HEK293 (cell line): ENCODE data around the gene ARHGAP33.

Experiments used
- CTCF ChIA-PET: fragments of 350-600 bp; formaldehyde crosslinking; extraction: SDS; loops from one replicate; lab custom pipeline; 2021; ENCODE audit warnings: antibody characterized with exemption; lab: Yijun Ruan, JAX
- POLR2A ChIA-PET: fragments of 300-600 bp; formaldehyde crosslinking; extraction: SDS; loops from one replicate; lab custom pipeline; 2020; ENCODE audit warnings: antibody characterized with exemption, inconsistent platforms; lab: Yijun Ruan, JAX
- H3K27ac ChIP-seq: fragments of 200-500 bp; sonication (Bioruptor generic); 2 replicates; pipeline ENCODE4 v1.5.1; 2014; ENCODE audit warnings: low read depth, low read length, control low read depth, inconsistent platforms; ENCODE audit errors: extremely low read depth
- H3K36me3 ChIP-seq, 2 experiments: fragments of 200-500 bp in 1 of 2; sonication (Bioruptor generic) in 1 of 2; 1 replicate in 1 of 2; 2 replicates in 1 of 2; pipeline ENCODE4 v1.5.1; 2014 to 2017; ENCODE audit warnings: inconsistent platforms in 2 of 2, low read length in 2 of 2; ENCODE audit not compliant: control insufficient read depth in 2 of 2, insufficient read depth in 1 of 2
- H3K4me1 ChIP-seq: fragments of 200-500 bp; sonication (Bioruptor generic); 2 replicates; pipeline ENCODE4 v1.5.1; 2014; ENCODE audit warnings: mild to moderate bottlenecking, low read length, inconsistent platforms; ENCODE audit not compliant: control insufficient read depth, insufficient read depth
- H3K4me3 ChIP-seq: 2 replicates; pipeline ENCODE4 v1.5.1; 2011; ENCODE audit warnings: low read depth, mild to moderate bottlenecking, control low read depth, low read length, moderate library complexity
- H3K9me3 ChIP-seq: fragments of 200-500 bp; sonication (Bioruptor generic); 2 replicates; pipeline ENCODE4 v1.5.1; 2014; ENCODE audit warnings: low read depth, low read length, inconsistent platforms; ENCODE audit not compliant: control insufficient read depth, insufficient read depth
- EGR2 ChIP-seq: fragments of 450-650 bp; formaldehyde crosslinking; IDR thresholded peaks from 2 replicates; pipeline ENCODE4 v1.5.1; 2016; ENCODE audit warnings: low read depth, missing biosample characterization, missing genetic modification characterization
- GLIS1 ChIP-seq: fragments of 450-650 bp; formaldehyde crosslinking; IDR thresholded peaks from 2 replicates; pipeline ENCODE4 v1.5.1; 2016; ENCODE audit warnings: missing biosample characterization, missing genetic modification characterization
- IKZF3 ChIP-seq: fragments of 450-650 bp; IDR thresholded peaks from 2 replicates; pipeline ENCODE4 v1.5.0; 2018; ENCODE audit warnings: missing biosample characterization, mild to moderate bottlenecking, missing genetic modification characterization, moderate library complexity
- KLF1 ChIP-seq: fragments of 450-650 bp; formaldehyde crosslinking; IDR thresholded peaks from 2 replicates; pipeline ENCODE4 v1.5.1; 2016; ENCODE audit warnings: missing biosample characterization, missing genetic modification characterization
- KLF7 ChIP-seq: fragments of 450-650 bp; formaldehyde crosslinking; IDR thresholded peaks from 2 replicates; pipeline ENCODE4 v1.5.1; 2016; ENCODE audit warnings: missing biosample characterization, missing genetic modification characterization, borderline replicate concordance
- KLF8 ChIP-seq: fragments of 450-650 bp; formaldehyde crosslinking; IDR thresholded peaks from 2 replicates; pipeline ENCODE4 v1.5.1; 2016; ENCODE audit warnings: missing biosample characterization, missing genetic modification characterization
- MEIS1 ChIP-seq: sonication (generic); formaldehyde crosslinking; IDR thresholded peaks from 2 replicates; pipeline ENCODE4 v1.8.1; 2022; ENCODE audit warnings: missing genetic modification reagents, mild to moderate bottlenecking, borderline replicate concordance
- SALL2 ChIP-seq: fragments of 450-650 bp; formaldehyde crosslinking; IDR thresholded peaks from 2 replicates; pipeline ENCODE4 v1.5.0; 2017; ENCODE audit warnings: missing biosample characterization, mild to moderate bottlenecking, missing genetic modification characterization, borderline replicate concordance
- SCRT1 ChIP-seq: fragments of 450-650 bp; formaldehyde crosslinking; IDR thresholded peaks from 2 replicates; pipeline ENCODE4 v1.5.1; 2016; ENCODE audit warnings: missing biosample characterization, missing genetic modification characterization, borderline replicate concordance
- SP2 ChIP-seq: fragments of 450-650 bp; formaldehyde crosslinking; IDR thresholded peaks from 2 replicates; pipeline ENCODE4 v1.5.1; 2016; ENCODE audit warnings: missing biosample characterization, missing genetic modification characterization
- TRIM28 ChIP-seq: IDR thresholded peaks from 2 replicates; pipeline ENCODE4 v1.6.1; 2011; ENCODE audit warnings: low read length, control low read depth, borderline replicate concordance
- ZBTB7A ChIP-seq: fragments of 450-650 bp; formaldehyde crosslinking; IDR thresholded peaks from 2 replicates; pipeline ENCODE4 v1.5.1; 2016; ENCODE audit warnings: low read depth, missing biosample characterization, missing genetic modification characterization
- ZIC2 ChIP-seq: fragments of 450-650 bp; formaldehyde crosslinking; IDR thresholded peaks from 2 replicates; pipeline ENCODE4 v1.5.1; 2016; ENCODE audit warnings: missing biosample characterization, missing genetic modification characterization
- ZNF133 ChIP-seq: fragments of 450-650 bp; formaldehyde crosslinking; IDR thresholded peaks from 2 replicates; pipeline ENCODE4 v1.5.1; 2016; ENCODE audit warnings: missing biosample characterization, missing genetic modification characterization
- ZNF157 ChIP-seq: fragments of 450-650 bp; formaldehyde crosslinking; IDR thresholded peaks from 2 replicates; pipeline ENCODE4 v1.5.1; 2016; ENCODE audit warnings: missing biosample characterization, missing genetic modification characterization
- ZNF202 ChIP-seq: fragments of 450-650 bp; formaldehyde crosslinking; IDR thresholded peaks from 2 replicates; pipeline ENCODE4 v1.5.1; 2016; ENCODE audit warnings: missing biosample characterization, missing genetic modification characterization, borderline replicate concordance
- ZNF248 ChIP-seq: fragments of 450-650 bp; formaldehyde crosslinking; IDR thresholded peaks from 2 replicates; pipeline ENCODE4 v1.5.1; 2017; ENCODE audit warnings: missing biosample characterization, missing genetic modification characterization
- ZNF292 ChIP-seq: fragments of 450-650 bp; formaldehyde crosslinking; IDR thresholded peaks from 2 replicates; pipeline ENCODE4 v1.5.1; 2016; ENCODE audit warnings: low read depth, missing biosample characterization, missing genetic modification characterization, borderline replicate concordance
- ZNF350 ChIP-seq: fragments of 450-650 bp; formaldehyde crosslinking; IDR thresholded peaks from 2 replicates; pipeline ENCODE4 v1.5.0; 2017; ENCODE audit warnings: missing biosample characterization, mild to moderate bottlenecking, missing genetic modification characterization
- ZNF426 ChIP-seq: fragments of 450-650 bp; formaldehyde crosslinking; IDR thresholded peaks from 2 replicates; pipeline ENCODE4 v1.5.1; 2017; ENCODE audit warnings: missing biosample characterization, missing genetic modification characterization, mild to moderate bottlenecking, inconsistent platforms, moderate library complexity
- ZNF521 ChIP-seq: fragments of 450-650 bp; formaldehyde crosslinking; IDR thresholded peaks from 2 replicates; pipeline ENCODE4 v1.5.1; 2017; ENCODE audit warnings: missing biosample characterization, mild to moderate bottlenecking, missing genetic modification characterization
- ZNF529 ChIP-seq: fragments of 450-650 bp; formaldehyde crosslinking; IDR thresholded peaks from 2 replicates; pipeline ENCODE4 v1.5.1; 2017; ENCODE audit warnings: missing genetic modification characterization, missing biosample characterization; ENCODE audit not compliant: insufficient replicate concordance
- ZNF600 ChIP-seq: fragments of 450-650 bp; formaldehyde crosslinking; IDR thresholded peaks from 2 replicates; pipeline ENCODE4 v1.5.1; 2016; ENCODE audit warnings: missing biosample characterization, missing genetic modification characterization
- ZNF785 ChIP-seq: fragments of 450-650 bp; formaldehyde crosslinking; IDR thresholded peaks from 2 replicates; pipeline ENCODE4 v1.5.1; 2016; ENCODE audit warnings: missing biosample characterization, missing genetic modification characterization
- ZNF837 ChIP-seq: fragments of 450-650 bp; formaldehyde crosslinking; IDR thresholded peaks from 2 replicates; pipeline ENCODE4 v1.5.1; 2016; ENCODE audit warnings: missing biosample characterization, missing genetic modification characterization
- TF ChIP-seq, protein P1 (sequence below): sonication (generic); formaldehyde crosslinking; IDR thresholded peaks from 2 replicates; pipeline ENCODE4 v1.8.1; 2022; ENCODE audit warnings: mild to moderate bottlenecking, moderate library complexity, missing genetic modification reagents
- TF ChIP-seq, protein P2 (sequence below): fragments of 450-650 bp; IDR thresholded peaks from 2 replicates; pipeline ENCODE4 v1.5.1; 2018; ENCODE audit warnings: missing biosample characterization, missing genetic modification characterization
- TF ChIP-seq, protein P3 (sequence below): fragments of 450-650 bp; formaldehyde crosslinking; IDR thresholded peaks from 2 replicates; pipeline ENCODE4 v1.5.1; 2016; ENCODE audit warnings: missing biosample characterization, missing genetic modification characterization
- TF ChIP-seq, protein P4 (sequence below): fragments of 450-650 bp; formaldehyde crosslinking; IDR thresholded peaks from 2 replicates; pipeline ENCODE4 v1.5.1; 2016; ENCODE audit warnings: missing biosample characterization, missing genetic modification characterization, borderline replicate concordance

ARHGAP33 gene

DNA sequence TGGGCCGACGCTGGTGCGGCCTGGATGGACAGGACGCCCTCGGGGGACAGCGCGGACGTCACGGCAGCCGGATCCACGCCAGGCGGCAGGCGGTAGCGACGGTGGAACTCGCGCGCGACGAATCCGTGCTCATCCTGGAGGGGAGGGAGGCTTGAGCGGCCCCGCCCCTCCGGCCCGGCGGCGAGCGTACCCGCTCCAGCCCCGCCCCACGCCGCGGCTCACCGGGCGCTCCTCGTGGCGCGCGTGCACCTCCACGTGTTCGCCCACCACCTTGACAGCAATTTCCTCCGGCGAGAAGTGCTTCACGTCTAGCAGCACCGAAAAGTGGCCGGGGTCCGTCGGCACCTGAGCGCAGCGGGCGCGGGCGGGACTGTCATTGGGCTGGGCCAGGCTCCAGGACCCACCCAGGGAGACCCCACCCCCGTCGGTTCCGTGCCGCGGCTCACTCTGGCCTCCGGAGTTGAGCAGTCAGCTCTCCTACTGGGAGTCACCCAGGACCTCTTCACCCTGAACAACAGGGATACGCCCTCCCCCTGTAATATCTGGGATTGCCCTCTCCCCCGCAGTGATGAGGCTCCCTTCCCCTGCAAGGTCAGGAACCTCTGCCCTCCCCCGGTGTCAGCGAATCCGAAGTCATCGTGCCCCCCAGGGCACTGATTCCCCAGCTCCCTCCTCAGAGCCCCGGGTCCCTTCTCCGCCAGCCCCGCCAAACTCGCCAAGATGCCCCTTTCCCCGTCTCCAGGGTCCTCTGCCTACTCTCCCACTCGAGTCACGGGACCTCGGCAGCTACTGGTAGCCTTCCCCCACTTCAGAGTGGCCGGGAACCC, 19.6 kb upstream of the ARHGAP33 start:
- H3K4me1 ChIP-seq: peaks cover 15% of the 10 kb centered on the region
- peaks cover 55 to 62% of the 10 kb centered on the region in 2 experiments for H3K36me3 ChIP-seq
- no peaks in the 10 kb centered on the region for H3K9me3 ChIP-seq
- peak overlapping the region; percentile 32; the same call in 1 of the 2 replicates for H3K27ac ChIP-seq
- ChIA-PET CTCF (interaction anchor here (1.3 to 1.4 kb wide), 2 partner anchors 10 to 61 kb away, joined by 3 to 5 read pairs; partner anchors contain the start of genes PSENEN and U2AF1L4), POLR2A (interaction anchor here (0.7 to 3.0 kb wide), 6 partner anchors 8 to 15 kb away, joined by 3 to 87 read pairs (median 6); partner anchors contain the start of genes IGFLR1, LIN37, PSENEN and U2AF1L4)
- H3K4me3 ChIP-seq: no peak overlapping the region
- TF ChIP-seq KLF8 (tag by site-specific recombination) (peak; percentile 29; the same call in 1 of the 2 replicates), SCRT1 (tag by site-specific recombination) (no peak), MEIS1 (CRISPR knock-in tag) (no peak), KLF1 (tag by site-specific recombination) (peak; percentile 44), ZNF529 (tag by site-specific recombination) (no peak), GLIS1 (peak; percentile 62), ZNF157 (no peak), ZNF600 (tag by site-specific recombination) (no peak), EGR2 (no peak), ZNF133 (tag by site-specific recombination) (no peak), ZNF248 (tag by site-specific recombination) (no peak), IKZF3 (tag by site-specific recombination) (0 out of 2 replicates have a peak, but pooled peaks have one; percentile 10), ZIC2 (tag by site-specific recombination) (peak; percentile 63), ZBTB7A (tag by site-specific recombination) (no peak), KLF7 (no peak), ZNF837 (tag by site-specific recombination) (no peak), TRIM28 (no peak), ZNF521 (tag by site-specific recombination) (no peak), ZNF350 (tag by site-specific recombination) (no peak), ZNF426 (tag by site-specific recombination) (no peak), SP2 (tag by site-specific recombination) (no peak), ZNF785 (tag by site-specific recombination) (no peak), SALL2 (tag by site-specific recombination) (no peak), ZNF202 (tag by site-specific recombination) (no peak; the same call in 1 of the 2 replicates), ZNF292 (tag by site-specific recombination) (no peak)
- TF ChIP-seq, protein P1, sequence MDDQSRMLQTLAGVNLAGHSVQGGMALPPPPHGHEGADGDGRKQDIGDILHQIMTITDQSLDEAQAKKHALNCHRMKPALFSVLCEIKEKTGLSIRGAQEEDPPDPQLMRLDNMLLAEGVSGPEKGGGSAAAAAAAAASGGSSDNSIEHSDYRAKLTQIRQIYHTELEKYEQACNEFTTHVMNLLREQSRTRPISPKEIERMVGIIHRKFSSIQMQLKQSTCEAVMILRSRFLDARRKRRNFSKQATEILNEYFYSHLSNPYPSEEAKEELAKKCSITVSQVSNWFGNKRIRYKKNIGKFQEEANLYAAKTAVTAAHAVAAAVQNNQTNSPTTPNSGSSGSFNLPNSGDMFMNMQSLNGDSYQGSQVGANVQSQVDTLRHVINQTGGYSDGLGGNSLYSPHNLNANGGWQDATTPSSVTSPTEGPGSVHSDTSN (CRISPR knock-in tag): no peak
- TF ChIP-seq, protein P2, sequence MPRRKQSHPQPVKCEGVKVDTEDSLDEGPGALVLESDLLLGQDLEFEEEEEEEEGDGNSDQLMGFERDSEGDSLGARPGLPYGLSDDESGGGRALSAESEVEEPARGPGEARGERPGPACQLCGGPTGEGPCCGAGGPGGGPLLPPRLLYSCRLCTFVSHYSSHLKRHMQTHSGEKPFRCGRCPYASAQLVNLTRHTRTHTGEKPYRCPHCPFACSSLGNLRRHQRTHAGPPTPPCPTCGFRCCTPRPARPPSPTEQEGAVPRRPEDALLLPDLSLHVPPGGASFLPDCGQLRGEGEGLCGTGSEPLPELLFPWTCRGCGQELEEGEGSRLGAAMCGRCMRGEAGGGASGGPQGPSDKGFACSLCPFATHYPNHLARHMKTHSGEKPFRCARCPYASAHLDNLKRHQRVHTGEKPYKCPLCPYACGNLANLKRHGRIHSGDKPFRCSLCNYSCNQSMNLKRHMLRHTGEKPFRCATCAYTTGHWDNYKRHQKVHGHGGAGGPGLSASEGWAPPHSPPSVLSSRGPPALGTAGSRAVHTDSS (tag by site-specific recombination): no peak
- TF ChIP-seq, protein P3, sequence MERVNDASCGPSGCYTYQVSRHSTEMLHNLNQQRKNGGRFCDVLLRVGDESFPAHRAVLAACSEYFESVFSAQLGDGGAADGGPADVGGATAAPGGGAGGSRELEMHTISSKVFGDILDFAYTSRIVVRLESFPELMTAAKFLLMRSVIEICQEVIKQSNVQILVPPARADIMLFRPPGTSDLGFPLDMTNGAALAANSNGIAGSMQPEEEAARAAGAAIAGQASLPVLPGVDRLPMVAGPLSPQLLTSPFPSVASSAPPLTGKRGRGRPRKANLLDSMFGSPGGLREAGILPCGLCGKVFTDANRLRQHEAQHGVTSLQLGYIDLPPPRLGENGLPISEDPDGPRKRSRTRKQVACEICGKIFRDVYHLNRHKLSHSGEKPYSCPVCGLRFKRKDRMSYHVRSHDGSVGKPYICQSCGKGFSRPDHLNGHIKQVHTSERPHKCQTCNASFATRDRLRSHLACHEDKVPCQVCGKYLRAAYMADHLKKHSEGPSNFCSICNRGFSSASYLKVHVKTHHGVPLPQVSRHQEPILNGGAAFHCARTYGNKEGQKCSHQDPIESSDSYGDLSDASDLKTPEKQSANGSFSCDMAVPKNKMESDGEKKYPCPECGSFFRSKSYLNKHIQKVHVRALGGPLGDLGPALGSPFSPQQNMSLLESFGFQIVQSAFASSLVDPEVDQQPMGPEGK (tag by site-specific recombination): 0 out of 2 replicates have a peak, but pooled peaks have one; percentile 29
- TF ChIP-seq, protein P4, sequence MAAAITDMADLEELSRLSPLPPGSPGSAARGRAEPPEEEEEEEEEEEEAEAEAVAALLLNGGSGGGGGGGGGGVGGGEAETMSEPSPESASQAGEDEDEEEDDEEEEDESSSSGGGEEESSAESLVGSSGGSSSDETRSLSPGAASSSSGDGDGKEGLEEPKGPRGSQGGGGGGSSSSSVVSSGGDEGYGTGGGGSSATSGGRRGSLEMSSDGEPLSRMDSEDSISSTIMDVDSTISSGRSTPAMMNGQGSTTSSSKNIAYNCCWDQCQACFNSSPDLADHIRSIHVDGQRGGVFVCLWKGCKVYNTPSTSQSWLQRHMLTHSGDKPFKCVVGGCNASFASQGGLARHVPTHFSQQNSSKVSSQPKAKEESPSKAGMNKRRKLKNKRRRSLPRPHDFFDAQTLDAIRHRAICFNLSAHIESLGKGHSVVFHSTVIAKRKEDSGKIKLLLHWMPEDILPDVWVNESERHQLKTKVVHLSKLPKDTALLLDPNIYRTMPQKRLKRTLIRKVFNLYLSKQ (tag by site-specific recombination): no peak
